Head of caudate nucleus (tissue), 42 donors: Measurements from ENCODE around the gene ADAMTS2.

Source experiments
- DNase-seq, 42 donors: peaks; one replicate each; pipeline versions ENCODE4 v3.0.0 to v3.0.0-alpha.2; 2020 to 2021; ENCODE audit warnings: mixed read lengths in 7 of 42
- intact Hi-C: fragments of 100-400 bp; cut with DNase I; formaldehyde crosslinking; loops from one replicate; pipeline ENCODE4 v1.15.0; 2022

ADAMTS2 gene

DNA sequence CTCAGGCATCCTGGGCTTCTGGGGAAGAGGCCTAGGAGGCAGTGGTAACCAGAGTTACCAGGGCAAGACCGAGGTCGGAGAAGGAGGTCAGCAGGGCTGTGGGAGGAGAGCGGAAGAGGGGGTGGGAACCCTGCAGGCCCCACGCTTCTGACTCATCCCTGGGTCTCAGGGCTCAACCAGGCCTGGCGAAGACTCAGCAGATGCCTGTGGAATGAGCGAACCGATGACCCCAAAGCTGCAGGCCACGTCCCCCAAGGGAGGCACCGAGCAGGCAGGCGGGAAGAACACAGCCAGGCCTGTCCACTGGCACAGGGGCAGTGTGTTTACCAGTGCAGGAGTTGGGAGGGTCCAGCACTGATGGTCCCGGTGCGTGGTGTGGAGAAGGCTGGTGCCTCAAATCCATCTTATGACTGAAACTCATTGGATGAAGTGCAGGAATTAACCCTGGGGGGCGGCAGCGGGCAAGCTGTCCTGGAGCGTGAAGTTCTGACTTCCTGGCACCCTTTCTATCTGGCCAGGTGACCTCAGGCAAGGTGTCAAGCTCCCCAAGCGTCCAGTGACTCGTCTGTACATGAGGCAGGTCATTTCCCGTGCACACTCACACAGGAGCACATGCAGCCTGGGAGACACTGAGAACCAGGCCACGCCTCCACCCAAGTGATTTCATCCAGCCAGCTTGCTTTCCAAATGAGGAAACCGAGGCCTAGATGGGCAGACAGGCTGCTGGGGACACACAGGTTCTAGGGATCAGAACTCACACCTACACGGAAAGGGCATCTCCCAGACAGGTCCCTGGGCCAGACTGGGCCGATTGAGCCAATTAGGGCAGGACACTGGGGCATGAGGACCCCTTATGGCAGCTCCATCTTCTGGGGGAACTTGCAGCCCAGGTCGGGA lies 69.1 kb downstream of the ADAMTS2 start:
- no peak for DNase-seq

DNA sequence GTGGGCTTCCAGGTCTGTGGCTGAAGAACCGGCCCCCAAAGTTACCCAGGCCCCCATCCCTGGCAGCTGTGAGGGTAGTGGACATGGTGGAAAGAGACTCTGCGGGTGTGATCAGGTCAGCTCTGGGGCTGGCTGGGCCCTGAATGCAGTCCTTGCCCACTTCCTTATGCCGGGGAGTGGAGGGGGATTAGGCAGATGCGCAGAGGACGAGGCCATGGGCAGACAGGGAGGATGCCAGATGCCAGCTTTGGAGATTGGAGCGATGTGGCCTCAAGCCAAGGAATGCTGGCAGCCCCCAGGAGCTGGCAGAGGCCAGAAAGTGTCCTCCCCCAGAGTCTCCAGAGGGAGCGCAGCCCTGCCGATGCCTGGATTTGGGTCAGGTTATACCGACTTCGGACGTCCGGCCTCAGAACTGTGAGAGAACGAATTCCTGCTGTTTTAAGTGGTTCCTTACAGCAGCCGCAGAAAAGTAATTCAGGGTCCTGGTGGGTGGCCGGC lies 69.8 kb downstream of the ADAMTS2 start:
- intact Hi-C loops = no loop called here
- no peak for DNase-seq

More for the DNA sequence above, 69.1 kb downstream of the ADAMTS2 start:
- intact Hi-C loops = no loop called here

DNA sequence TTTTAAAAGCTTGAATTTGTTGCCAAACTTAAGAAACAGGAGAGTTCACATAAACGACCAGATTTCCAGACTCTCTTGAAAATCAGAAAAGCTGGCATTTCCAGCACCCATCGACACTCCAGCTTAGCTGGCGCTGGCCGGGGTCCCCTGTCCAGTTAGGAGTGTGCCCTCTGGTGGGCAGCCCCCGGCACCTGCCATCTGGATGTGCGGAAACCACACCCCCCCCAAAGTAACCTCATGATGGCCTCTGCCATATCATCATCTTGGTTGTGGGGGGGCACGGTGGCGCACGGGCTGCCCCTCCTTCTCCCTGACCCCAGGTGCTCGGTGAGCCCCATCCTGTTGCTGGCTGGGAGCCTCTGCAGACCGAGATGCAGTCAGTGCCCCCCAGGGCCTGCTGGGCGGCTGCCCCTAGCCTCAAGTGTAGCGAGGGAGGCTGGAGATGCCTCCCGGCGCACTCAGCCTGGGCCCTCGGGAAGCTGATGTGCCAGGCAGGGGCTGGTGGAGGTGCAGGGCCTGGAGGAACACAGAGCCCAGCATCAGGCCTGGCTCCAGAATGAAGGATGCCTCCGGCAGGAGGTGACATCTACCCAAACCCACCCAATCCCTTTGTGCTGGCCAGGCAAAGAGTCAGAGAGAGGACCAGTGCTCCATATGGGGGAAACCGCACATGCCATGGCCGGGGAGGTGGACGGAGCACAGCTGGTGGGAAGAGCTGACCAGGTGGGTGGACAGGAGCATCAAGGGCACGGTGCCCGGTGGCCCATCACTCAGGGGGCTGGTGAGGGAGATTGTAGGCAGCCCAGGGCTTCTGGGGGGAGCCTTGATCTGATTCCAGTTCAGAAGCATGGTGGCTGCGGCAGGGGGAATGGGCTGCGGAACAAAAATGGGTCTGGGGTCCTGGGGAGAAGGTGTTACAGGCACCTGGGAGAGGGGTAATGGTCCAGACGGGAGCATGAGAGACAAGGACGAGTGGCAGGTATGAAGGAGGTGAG lies 70.6 kb downstream of the ADAMTS2 start:
- intact Hi-C loops = no loop called here
- DNase-seq = peak in 4 of 42 donors; percentile 24 to 76 (median 44)

DNA sequence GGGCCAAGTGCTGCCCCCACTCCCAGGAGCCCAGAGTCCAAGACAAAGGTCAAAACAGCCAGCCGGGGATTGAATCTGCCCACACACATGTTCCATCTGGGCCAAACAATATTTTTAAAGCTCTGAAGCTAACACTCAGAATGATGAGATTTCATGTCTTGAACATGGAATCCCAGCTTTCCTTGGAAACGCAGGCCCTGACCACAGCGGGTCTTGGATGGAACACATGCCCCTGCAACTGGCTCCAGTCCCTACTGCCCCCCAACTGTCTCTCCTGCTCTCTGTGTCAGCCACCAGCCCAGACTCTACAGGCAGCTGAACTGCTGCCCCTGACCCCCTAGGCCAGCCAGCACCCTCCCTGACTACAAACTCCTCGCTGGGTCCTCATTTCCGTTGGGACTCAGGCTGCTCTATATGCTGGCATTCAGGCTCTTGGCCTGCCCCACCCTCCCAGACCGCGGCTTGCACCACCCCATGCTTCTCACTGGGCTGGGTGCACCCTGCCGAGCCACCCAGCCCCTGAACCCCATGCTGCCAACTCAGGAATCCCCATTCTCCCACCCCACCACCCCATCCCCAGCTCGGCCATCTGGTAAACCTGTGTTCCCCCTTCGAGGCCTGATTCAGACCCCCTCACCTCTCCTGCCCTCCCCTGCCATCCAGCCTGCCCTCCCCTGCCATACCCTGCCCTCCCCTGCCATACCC lies 71.7 kb downstream of the ADAMTS2 start:
- no peak for DNase-seq
- intact Hi-C loops = no loop called here

DNA sequence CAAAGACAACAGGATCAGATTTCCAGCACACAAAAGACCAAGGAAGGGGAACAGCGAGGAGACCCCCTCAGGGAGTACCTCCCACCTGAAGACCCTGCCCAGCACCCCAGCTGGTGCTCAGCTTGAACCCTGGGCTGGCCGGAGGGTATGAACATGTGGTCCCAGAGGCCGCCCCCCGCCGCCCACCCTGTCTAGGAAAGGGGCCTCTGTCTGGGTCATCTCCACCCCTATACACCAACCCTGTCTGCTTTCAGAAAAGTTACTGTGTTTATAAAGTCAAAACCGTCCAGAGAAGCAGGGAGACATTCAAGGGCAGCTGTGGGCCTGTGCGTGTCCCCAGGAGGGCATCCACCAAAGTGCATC lies 72.2 kb downstream of the ADAMTS2 start:
- DNase-seq = no peak
- intact Hi-C loops = no loop called here

DNA sequence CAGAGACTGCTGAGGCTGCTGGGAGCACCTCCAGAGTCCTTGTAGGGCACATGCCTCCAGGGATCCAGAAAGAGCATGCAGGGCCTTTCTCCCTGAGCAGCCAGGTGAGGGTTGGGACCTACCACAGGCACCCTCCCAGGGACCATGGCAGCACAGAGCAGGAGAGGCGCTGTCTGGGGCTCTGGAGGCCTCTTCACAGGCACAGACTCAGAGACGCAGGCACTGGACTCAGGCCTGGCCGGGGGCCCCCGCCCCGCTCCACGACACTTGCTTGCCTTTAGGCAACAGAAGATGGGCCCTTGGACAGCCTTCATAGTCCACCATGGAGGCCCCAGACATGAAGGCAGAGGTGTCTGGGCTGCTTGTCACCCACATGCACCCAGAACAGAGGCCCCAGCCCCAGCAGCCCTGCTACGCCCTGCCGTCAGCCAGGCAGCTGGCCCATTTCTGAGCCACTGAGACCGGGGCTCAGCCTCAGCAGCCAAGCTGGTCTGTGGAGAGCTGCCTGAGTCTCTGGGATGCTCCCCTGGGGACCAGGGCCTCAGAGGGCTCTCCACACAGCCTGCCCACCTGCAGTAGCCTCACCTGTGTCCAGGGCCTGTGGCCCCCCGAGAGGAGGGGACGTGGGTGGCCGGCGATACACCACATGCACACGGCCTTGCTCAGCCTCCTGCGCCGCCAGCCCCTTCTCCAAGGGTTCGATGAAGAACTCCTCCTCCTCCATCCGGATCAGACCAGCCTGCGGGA lies 72.8 kb downstream of the ADAMTS2 start:
- DNase-seq = peak in 1 of 42 donors; percentile 1
- intact Hi-C loops = no loop called here

DNA sequence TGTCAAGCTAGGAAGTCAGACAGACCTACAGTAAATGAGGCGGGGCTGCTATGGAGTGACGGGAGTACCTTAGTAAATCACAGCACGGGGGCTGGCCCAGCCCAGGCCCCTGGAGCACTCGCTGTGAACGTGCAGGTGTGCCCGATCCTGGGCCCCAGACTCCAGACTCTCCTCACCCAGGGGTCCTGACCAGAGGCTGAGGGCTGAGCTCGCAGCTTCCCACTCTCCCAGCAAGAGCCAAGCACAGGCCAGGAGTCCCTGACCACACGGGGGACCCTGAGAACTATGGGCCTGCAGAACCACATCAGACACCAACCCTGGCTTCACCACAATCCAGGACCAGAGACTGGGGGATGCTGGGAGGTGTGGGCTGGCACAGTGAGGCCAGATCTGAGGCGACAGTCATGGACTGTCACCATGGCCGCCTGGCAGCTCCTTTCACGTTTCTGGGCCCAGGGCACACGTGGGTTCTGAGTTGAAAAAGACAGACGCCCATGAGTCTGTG lies 73.4 kb downstream of the ADAMTS2 start:
- intact Hi-C loops = no loop called here
- peak in 2 of 42 donors; percentile 2 for DNase-seq

DNA sequence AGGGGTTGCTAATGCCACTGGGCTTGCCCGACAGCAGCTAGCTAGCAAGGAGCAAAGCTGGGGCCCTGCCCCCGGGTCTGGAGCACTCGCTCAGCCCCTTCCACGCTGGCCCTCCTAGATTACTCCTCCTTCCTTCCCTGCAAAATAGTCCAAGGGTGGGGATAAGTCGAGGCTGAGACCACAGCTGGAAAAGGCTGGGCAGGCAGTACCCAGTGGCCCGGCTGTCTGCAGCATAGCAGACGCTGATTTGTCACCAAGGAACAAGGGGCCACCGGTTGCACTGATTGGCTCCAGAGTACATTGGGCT lies 73.9 kb downstream of the ADAMTS2 start:
- intact Hi-C loops = no loop called here
- peak in 1 of 42 donors; percentile 2 for DNase-seq

DNA sequence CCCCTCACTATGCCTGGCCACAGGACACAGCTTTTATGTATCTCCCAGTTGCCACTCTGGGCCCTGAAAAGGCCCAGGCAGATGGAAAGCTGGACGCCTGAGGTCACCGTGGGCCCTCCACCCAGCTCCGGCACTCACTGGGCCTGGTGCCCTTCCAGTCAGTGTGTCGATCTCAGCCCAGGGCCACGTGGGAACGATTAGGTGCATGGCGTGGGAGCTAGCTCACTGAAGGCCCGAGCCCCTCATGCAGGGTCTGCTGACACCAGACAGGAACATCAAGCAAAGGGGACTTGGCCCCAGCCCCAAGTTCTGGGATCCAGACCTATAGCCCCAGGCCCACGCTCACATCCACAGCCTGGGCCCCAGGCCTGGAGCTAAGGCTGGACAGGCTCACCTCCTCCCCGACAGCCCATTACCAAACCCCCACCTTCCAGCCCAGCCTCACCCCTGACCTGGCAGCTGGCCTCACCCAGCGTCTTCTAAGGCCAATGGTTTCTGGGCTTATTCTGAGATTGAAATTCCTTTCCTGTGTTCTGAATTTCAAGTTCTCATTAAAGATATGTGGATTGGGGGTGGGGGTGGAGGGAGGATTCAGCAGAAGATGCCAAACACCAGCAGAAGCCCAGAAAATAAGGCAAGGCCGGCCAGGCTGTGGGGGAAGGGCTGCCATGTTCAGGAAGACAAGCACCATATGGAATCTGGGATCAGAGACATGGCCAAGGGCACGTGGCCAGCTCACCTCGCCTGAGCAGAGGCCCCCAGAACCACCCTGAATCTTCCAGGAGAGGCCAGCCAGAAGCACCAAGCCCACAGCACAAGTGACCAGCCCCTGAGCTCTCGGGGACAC lies 74.5 kb downstream of the ADAMTS2 start:
- intact Hi-C loops = no loop called here
- peak in 14 of 42 donors; percentile 1 to 35 (median 8) for DNase-seq

DNA sequence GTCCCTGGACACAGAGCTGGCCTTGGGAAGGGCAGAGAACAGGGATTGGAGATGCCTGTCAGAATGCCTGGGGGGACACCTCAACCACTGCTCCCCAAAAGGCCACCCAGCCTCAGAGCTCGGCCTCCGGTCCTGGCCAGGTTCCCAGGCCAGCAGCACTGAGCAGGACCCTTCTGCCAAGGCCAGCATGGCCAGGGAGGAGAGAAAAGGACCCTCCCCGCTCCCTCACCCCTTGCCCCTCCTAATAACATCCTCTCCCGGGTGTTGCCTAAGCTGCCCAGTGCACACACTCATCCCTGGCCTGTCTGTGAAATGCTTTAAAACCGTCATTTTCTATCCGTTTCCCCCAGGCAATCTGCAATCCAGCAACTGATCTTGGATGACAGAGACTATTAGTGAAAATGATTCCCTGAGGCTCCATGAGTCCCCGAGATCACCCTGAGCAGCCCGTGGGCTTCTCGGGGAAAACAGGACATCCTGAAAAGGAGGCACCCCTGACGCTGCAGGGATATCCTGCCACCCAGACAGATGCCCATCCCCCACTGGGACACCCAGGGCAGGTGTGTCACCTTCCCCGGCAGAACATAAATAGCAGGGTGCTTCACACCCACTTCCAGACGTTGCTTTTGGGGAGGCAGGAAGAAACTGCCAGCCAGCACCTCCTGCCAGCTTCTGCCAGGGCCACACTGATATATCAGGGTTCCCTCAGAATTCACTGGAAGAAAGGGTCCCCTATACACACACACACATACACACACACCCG lies 75.3 kb downstream of the ADAMTS2 start:
- peak in 19 of 42 donors; percentile 2 to 42 (median 12) for DNase-seq
- intact Hi-C loops = loop anchor here (10.0 kb wide), 1 partner anchor 105 kb away; no protein-coding TSS in a partner anchor

DNA sequence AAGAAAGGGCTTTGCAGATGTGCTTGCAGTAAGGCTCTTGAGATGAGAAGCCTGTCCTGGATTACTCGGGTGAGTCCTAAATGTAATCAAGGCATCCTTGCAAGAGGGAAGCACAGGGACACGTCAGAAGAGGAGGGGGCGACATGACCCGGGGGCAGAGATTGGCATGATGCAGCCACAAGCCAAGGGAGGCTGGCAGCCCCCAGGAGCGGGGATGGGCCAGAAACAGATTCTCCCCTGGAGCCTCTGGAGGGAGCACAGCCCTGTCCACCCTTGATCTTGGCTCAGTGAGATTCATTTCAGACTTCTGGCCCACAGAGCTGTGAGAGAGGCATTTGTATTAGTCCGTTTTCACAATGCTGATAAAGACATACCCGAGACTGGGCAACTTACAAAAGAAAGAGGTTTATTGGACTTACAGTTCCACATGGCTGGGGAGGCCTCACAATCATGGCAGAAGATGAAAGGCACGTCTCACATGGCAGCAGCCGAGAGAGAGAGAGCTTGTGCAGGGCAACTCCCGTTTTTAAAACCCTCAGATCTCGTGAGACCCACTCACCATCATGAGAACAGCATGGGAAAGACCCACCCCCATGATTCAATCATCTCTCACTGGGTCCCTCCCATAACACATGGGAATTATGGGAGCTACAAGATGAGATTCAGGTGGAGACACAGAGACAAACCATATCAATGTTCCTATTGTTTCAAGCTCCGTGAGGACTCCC lies 76.1 kb downstream of the ADAMTS2 start:
- intact Hi-C loops = loop anchor here (10.0 kb wide), 1 partner anchor 104 kb away; no protein-coding TSS in a partner anchor
- DNase-seq = peak in 12 of 42 donors; percentile 0 to 13 (median 2)

DNA sequence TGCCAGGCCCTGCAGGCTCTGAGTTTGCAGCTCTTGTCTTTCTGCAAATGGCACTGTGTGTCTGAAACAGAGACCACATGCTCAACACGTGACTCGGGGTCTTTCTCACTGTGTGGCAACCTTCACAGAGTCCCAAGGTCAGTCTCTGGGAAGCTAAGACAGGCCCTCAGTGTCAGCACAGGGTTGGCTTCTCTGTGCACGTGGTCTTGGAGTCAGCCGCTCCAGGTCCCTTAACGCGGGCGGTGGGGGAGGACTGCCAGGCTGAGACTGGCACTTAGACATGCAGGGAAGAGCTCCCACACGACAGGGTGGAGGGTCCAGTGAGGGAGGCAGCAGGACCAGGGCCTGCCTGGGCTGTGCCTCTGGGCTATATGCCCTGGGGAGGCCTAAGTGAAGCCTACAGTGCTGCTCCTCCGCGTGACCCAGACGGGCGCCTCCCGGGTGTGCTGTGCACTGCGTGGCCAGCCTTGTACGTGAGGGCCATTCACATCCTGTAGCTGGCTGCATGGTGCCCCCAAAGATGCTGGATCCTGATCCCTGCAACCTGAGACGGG lies 76.8 kb downstream of the ADAMTS2 start:
- intact Hi-C loops = loop anchor here (10.0 kb wide), 1 partner anchor 104 kb away; no protein-coding TSS in a partner anchor
- DNase-seq = peak in 19 of 42 donors; percentile 1 to 30 (median 7)

DNA sequence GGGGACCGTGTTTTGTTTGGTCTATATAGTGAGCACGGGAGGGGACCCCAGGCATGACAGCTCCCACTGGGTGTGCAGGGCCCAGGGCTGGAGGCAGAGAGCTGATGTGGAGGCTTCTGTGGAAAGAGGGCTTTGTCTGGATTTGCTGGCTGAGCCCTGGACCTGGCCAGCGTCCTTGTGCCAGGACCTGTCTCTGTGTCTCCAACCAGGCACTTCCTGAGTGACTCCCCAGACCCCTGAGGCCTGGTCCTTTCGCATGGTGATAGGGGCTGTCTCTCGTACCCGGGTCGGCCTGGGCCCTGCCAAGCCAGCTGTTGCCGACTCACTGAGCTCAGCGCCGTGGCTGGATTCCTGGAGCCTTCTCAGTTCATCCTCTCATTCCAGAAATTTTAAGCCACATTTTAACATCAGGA lies 77.6 kb downstream of the ADAMTS2 start:
- DNase-seq = peak in 22 of 42 donors; percentile 0 to 40 (median 8)
- intact Hi-C loops = loop anchor here (10.0 kb wide), 1 partner anchor 103 kb away; no protein-coding TSS in a partner anchor

DNA sequence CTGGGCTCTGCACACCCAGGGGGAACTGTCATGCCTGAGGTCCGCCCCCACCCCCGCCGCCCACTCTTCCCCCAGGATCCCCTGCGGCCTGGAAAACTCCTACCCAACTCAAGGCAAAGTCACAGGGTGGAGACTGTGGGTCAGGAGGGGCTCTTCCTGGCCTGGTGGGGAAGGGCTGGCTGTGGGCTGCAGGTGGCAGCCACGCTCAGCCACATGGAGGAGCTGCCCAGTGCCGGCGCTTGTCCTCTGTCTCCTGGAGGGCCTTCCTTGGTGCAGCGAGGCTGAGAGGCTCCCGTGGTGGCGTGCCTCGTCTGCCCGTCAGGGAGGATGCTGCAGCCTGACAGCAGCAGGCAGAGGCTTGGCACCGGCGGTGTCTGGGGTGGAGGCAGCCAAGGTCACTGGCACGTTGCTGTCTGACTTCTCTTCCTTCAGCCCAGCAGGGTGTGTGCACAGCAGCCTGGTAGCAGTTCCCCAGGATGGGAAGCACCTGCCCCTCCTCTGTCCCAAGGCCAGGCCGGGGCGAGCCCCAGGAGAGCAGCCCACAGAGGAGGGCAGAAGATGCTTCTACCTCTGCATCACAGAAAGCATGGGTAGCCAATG lies 78.1 kb downstream of the ADAMTS2 start:
- intact Hi-C loops = loop anchor here (10.0 kb wide), 1 partner anchor 102 kb away; no protein-coding TSS in a partner anchor
- peak in 23 of 42 donors; percentile 0 to 39 (median 9) for DNase-seq
